ENCODE measurements around the gene CFAP54.

Gene CFAP54

GRCh38 chr12:96812153-96812552 is 322.8 kb downstream of the CFAP54 start:
- DNase-seq (ENCODE audit: low read depth in 1 of 2, low spot score in 1 of 2) = no peak

GRCh38 chr12:96814200-96814599 is 324.8 kb downstream of the CFAP54 start:
- DNase-seq (ENCODE audit: low read depth in 1 of 2, low spot score in 1 of 2) = no peak

GRCh38 chr12:96821592-96821991 is 332.2 kb downstream of the CFAP54 start:
- DNase-seq (ENCODE audit: low read depth in 1 of 2, low spot score in 1 of 2) = no peak

- no peak for DNase-seq (ENCODE audit: low read depth in 1 of 2, low spot score in 1 of 2)
These were observed 333.3 kb downstream of the CFAP54 start for GRCh38 chr12:96822641-96823040.

GRCh38 chr12:96824074-96824837 is 334.9 kb downstream of the CFAP54 start:
- DNase-seq (ENCODE audit: low read depth in 1 of 2, low spot score in 1 of 2) = no peak

GRCh38 chr12:96824838-96825236 is 335.5 kb downstream of the CFAP54 start:
- DNase-seq (ENCODE audit: low read depth in 1 of 2, low spot score in 1 of 2) = no peak

GRCh38 chr12:96828169-96828789 is 338.9 kb downstream of the CFAP54 start:
- DNase-seq (ENCODE audit: low read depth in 1 of 2, low spot score in 1 of 2) = no peak

GRCh38 chr12:96829354-96829753 is 340.0 kb downstream of the CFAP54 start:
- no peak for DNase-seq (ENCODE audit: low read depth in 1 of 2, low spot score in 1 of 2)

GRCh38 chr12:96831346-96831745 is 342.0 kb downstream of the CFAP54 start:
- DNase-seq (ENCODE audit: low read depth in 1 of 2, low spot score in 1 of 2) = no peak

GRCh38 chr12:96846293-96846692 is 356.9 kb downstream of the CFAP54 start:
- DNase-seq (ENCODE audit: low read depth in 1 of 2, low spot score in 1 of 2) = no peak

GRCh38 chr12:96850676-96851075 is 361.3 kb downstream of the CFAP54 start:
- DNase-seq (ENCODE audit: low read depth in 1 of 2, low spot score in 1 of 2) = no peak

GRCh38 chr12:96858162-96858561 is 368.8 kb downstream of the CFAP54 start:
- DNase-seq (ENCODE audit: low read depth in 1 of 2, low spot score in 1 of 2) = no peak

GRCh38 chr12:96861656-96862055 is 372.3 kb downstream of the CFAP54 start:
- DNase-seq (ENCODE audit: low read depth in 1 of 2, low spot score in 1 of 2) = no peak

- DNase-seq (ENCODE audit: low read depth in 1 of 2, low spot score in 1 of 2) = no peak
These were observed 372.9 kb downstream of the CFAP54 start for GRCh38 chr12:96862326-96862725.

- DNase-seq (ENCODE audit: low read depth in 1 of 2, low spot score in 1 of 2) = no peak
These were observed 375.0 kb downstream of the CFAP54 start for GRCh38 chr12:96864335-96864734.

GRCh38 chr12:96866801-96867590 is 377.6 kb downstream of the CFAP54 start:
- DNase-seq (ENCODE audit: low read depth in 1 of 2, low spot score in 1 of 2) = no peak

GRCh38 chr12:96870946-96871345 is 381.6 kb downstream of the CFAP54 start:
- no peak for DNase-seq (ENCODE audit: low read depth in 1 of 2, low spot score in 1 of 2)

- DNase-seq (ENCODE audit: low read depth in 1 of 2, low spot score in 1 of 2) = no peak
These were observed 383.6 kb downstream of the CFAP54 start for GRCh38 chr12:96872961-96873360.

- DNase-seq (ENCODE audit: low read depth in 1 of 2, low spot score in 1 of 2) = no peak
These were observed 384.8 kb downstream of the CFAP54 start for GRCh38 chr12:96874211-96874610.

GRCh38 chr12:96876966-96877365 is 387.6 kb downstream of the CFAP54 start:
- no peak for DNase-seq (ENCODE audit: low read depth in 1 of 2, low spot score in 1 of 2)

- no peak for DNase-seq (ENCODE audit: low read depth in 1 of 2, low spot score in 1 of 2)
These were observed 389.3 kb downstream of the CFAP54 start for GRCh38 chr12:96878704-96879103.

GRCh38 chr12:96879301-96879700 is 389.9 kb downstream of the CFAP54 start:
- no peak for DNase-seq (ENCODE audit: low read depth in 1 of 2, low spot score in 1 of 2)
